ENCODE measurements around the gene CACNG8.

DNA sequence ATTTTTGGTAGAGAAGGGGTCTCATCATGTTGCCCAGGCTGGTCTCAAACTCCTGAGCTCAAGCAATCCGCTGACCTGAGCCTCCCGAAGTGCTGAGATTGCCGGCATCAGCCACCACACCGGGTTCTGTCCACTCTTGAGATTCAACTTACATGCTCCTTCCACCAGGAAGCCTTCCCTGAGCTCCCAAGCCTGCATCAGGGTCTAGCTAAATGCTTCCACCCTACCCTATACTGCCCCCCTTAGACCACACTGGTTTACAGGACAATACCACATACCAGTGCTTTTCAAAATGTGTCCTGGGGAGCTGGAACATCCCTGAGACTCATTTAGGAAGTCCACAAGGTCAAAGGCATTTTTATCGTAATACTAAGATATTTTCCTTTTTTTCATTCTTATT, 15.1 kb upstream of the CACNG8 start:
- no peak for TF ChIP-seq POLR2A (IDR thresholded peaks at IDR 0.05)
- TF ChIP-seq, protein P1, sequence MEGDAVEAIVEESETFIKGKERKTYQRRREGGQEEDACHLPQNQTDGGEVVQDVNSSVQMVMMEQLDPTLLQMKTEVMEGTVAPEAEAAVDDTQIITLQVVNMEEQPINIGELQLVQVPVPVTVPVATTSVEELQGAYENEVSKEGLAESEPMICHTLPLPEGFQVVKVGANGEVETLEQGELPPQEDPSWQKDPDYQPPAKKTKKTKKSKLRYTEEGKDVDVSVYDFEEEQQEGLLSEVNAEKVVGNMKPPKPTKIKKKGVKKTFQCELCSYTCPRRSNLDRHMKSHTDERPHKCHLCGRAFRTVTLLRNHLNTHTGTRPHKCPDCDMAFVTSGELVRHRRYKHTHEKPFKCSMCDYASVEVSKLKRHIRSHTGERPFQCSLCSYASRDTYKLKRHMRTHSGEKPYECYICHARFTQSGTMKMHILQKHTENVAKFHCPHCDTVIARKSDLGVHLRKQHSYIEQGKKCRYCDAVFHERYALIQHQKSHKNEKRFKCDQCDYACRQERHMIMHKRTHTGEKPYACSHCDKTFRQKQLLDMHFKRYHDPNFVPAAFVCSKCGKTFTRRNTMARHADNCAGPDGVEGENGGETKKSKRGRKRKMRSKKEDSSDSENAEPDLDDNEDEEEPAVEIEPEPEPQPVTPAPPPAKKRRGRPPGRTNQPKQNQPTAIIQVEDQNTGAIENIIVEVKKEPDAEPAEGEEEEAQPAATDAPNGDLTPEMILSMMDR (IDR thresholded peaks at IDR 0.05) = no peak

Data from adrenal gland (tissue), 5 donors.